Sigmoid colon (tissue), 4 donors: ENCODE results near the gene PPP4C.

Experiments
- POLR2A ChIP-seq, 2 donors: fragments of 450-650 bp; IDR thresholded peaks; one replicate each; pipeline ENCODE4 v1.6.1; 2016; ENCODE audit warnings: antibody characterized with exemption in 2 of 2, mild to moderate bottlenecking in 2 of 2, moderate library complexity in 2 of 2
- POLR2AphosphoS5 ChIP-seq, 4 donors: sonication (generic); formaldehyde crosslinking; IDR thresholded peaks; one replicate each; pipeline ENCODE4 v1.6.1; 2017; ENCODE audit warnings: antibody characterized with exemption in 4 of 4
- TF ChIP-seq, protein P1 (sequence below), 4 experiments: fragments of 450-650 bp in 3 of 4; fragments of 200-600 bp in 1 of 4; IDR thresholded peaks; one replicate each; pipeline ENCODE4 v1.5.1; 2016 to 2019; ENCODE audit warnings: antibody characterized with exemption in 4 of 4, mild to moderate bottlenecking in 3 of 4, moderate library complexity in 2 of 4

GRCh38 chr16:30120340-30121105, 44.7 kb downstream of the PPP4C start:
- TF ChIP-seq, protein P1, sequence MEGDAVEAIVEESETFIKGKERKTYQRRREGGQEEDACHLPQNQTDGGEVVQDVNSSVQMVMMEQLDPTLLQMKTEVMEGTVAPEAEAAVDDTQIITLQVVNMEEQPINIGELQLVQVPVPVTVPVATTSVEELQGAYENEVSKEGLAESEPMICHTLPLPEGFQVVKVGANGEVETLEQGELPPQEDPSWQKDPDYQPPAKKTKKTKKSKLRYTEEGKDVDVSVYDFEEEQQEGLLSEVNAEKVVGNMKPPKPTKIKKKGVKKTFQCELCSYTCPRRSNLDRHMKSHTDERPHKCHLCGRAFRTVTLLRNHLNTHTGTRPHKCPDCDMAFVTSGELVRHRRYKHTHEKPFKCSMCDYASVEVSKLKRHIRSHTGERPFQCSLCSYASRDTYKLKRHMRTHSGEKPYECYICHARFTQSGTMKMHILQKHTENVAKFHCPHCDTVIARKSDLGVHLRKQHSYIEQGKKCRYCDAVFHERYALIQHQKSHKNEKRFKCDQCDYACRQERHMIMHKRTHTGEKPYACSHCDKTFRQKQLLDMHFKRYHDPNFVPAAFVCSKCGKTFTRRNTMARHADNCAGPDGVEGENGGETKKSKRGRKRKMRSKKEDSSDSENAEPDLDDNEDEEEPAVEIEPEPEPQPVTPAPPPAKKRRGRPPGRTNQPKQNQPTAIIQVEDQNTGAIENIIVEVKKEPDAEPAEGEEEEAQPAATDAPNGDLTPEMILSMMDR (IDR thresholded peaks at IDR 0.05): no peak
- peak in 1 of 2 donors; percentile 15 for TF ChIP-seq POLR2A (IDR thresholded peaks at IDR 0.05)
- TF ChIP-seq POLR2AphosphoS5 (IDR thresholded peaks at IDR 0.05): peak in 1 of 4 donors; percentile 11
